Loucy (cell line): ENCODE data around the gene LARP4B.

Source experiments
- H2AFZ ChIP-seq: fragments of 200-600 bp; sonication (generic); 2 replicates; pipeline ENCODE4 v1.6.0; 2016; ENCODE audit warnings: antibody characterized with exemption, mild to moderate bottlenecking, low read length, moderate library complexity
- H3F3A ChIP-seq: fragments of 200-600 bp; 2 replicates; pipeline ENCODE4 v1.6.0; 2016; ENCODE audit warnings: antibody characterized with exemption, low read depth, mild to moderate bottlenecking
- H3K27me3 ChIP-seq: fragments of 200-600 bp; sonication (generic); 2 replicates; pipeline ENCODE4 v1.6.1; 2014; ENCODE audit warnings: low read length, mild to moderate bottlenecking; ENCODE audit not compliant: insufficient read depth, poor library complexity, severe bottlenecking
- H3K36me3 ChIP-seq: fragments of 200-600 bp; sonication (generic); 2 replicates; pipeline ENCODE4 v1.6.1; 2016; ENCODE audit warnings: low read length; ENCODE audit not compliant: insufficient read depth
- H3K4me1 ChIP-seq: fragments of 200-600 bp; sonication (generic); 2 replicates; pipeline ENCODE4 v1.5.1; 2014; ENCODE audit warnings: low read length, mild to moderate bottlenecking; ENCODE audit not compliant: insufficient read depth, poor library complexity, severe bottlenecking
- H3K4me2 ChIP-seq: fragments of 200-600 bp; sonication (generic); 2 replicates; pipeline ENCODE4 v1.6.0; 2014; ENCODE audit warnings: antibody characterized with exemption, low read length, low read depth, mild to moderate bottlenecking; ENCODE audit not compliant: poor library complexity, severe bottlenecking
- H3K4me3 ChIP-seq: fragments of 200-600 bp; sonication (generic); 2 replicates; pipeline ENCODE4 v1.5.1; 2014; ENCODE audit warnings: low read length, mild to moderate bottlenecking, mixed read lengths; ENCODE audit not compliant: poor library complexity, severe bottlenecking
- H3K79me2 ChIP-seq: fragments of 200-600 bp; sonication (generic); 2 replicates; pipeline ENCODE4 v1.6.1; 2014; ENCODE audit warnings: low read length; ENCODE audit not compliant: insufficient read depth
- H3K9ac ChIP-seq: fragments of 200-600 bp; sonication (generic); 2 replicates; pipeline ENCODE4 v1.6.0; 2014; ENCODE audit warnings: mild to moderate bottlenecking, low read depth, low read length, moderate library complexity; ENCODE audit not compliant: poor library complexity, severe bottlenecking
- H3K9me2 ChIP-seq: fragments of 200-600 bp; sonication (generic); replicated peaks from 2 replicates; pipeline ENCODE4 v1.6.1; 2016; ENCODE audit warnings: low read depth, low read length, mixed read lengths
- H3K9me3 ChIP-seq: fragments of 200-600 bp; sonication (generic); 2 replicates; pipeline ENCODE4 v1.6.1; 2014; ENCODE audit warnings: mild to moderate bottlenecking, antibody characterized with exemption, low read length, low read depth; ENCODE audit not compliant: insufficient read depth
- H4K20me1 ChIP-seq: fragments of 200-600 bp; sonication (generic); 2 replicates; pipeline ENCODE4 v1.6.0; 2014; ENCODE audit warnings: antibody characterized with exemption, low read length, mild to moderate bottlenecking; ENCODE audit not compliant: insufficient read depth, poor library complexity, severe bottlenecking
- CTCF ChIP-seq: fragments of 200-600 bp; sonication (generic); conservative IDR thresholded peaks from 2 replicates; pipeline ENCODE4 v1.5.1; 2014; ENCODE audit warnings: mild to moderate bottlenecking, antibody characterized with exemption, low read length
- EZH2phosphoT487 ChIP-seq: fragments of 200-600 bp; IDR thresholded peaks from 2 replicates; pipeline ENCODE4 v1.6.1; 2018; ENCODE audit warnings: antibody characterized with exemption, mild to moderate bottlenecking, moderate library complexity, borderline replicate concordance

LARP4B gene

GRCh38 chr10:867807-868206, 63.7 kb downstream of the LARP4B start:
- Histone ChIP-seq H3K4me3 (no peak overlapping the region), H3K36me3 (peaks cover 76% of the 10 kb centered on the region; the same call in 1 of the 2 replicates), H2AFZ (no peak overlapping the region), H3F3A (no peaks in the 10 kb centered on the region), H3K9me3 (no peaks in the 10 kb centered on the region), H3K79me2 (peaks cover 61% of the 10 kb centered on the region), H3K4me1 (no peaks in the 10 kb centered on the region), H3K4me2 (no peak overlapping the region), H3K9ac (no peak overlapping the region), H3K27me3 (no peaks in the 10 kb centered on the region), H4K20me1 (peaks cover 15% of the 10 kb centered on the region), H3K9me2 (no peaks in the 10 kb centered on the region)
- TF ChIP-seq CTCF (no peak), EZH2phosphoT487 (no peak)

GRCh38 chr10:866577-866941, 64.9 kb downstream of the LARP4B start:
- no peaks in the 10 kb centered on the region for H3K4me1 ChIP-seq
- peaks cover 76% of the 10 kb centered on the region; the same call in 1 of the 2 replicates for H3K36me3 ChIP-seq
- peaks cover 49% of the 10 kb centered on the region for H3K79me2 ChIP-seq
- no peak overlapping the region for H3K9ac ChIP-seq
- no peak overlapping the region for H2AFZ ChIP-seq
- no peak overlapping the region for H3K4me3 ChIP-seq
- no peaks in the 10 kb centered on the region for H3K27me3 ChIP-seq
- no peak overlapping the region for H3K4me2 ChIP-seq
- peaks cover 11% of the 10 kb centered on the region for H4K20me1 ChIP-seq
- H3F3A ChIP-seq: no peaks in the 10 kb centered on the region
- no peaks in the 10 kb centered on the region for H3K9me2 ChIP-seq
- H3K9me3 ChIP-seq: no peaks in the 10 kb centered on the region
- no peak for TF ChIP-seq CTCF

GRCh38 chr10:865924-866576, 65.5 kb downstream of the LARP4B start:
- H3K79me2 ChIP-seq: peaks cover 45% of the 10 kb centered on the region

More at GRCh38 chr10:865924-866576, 65.5 kb downstream of the LARP4B start:
- Histone ChIP-seq H3K4me1 (no peaks in the 10 kb centered on the region), H3K9ac (no peak overlapping the region), H4K20me1 (peaks cover 11% of the 10 kb centered on the region), H3K4me3 (no peak overlapping the region), H3K4me2 (no peak overlapping the region), H3F3A (no peaks in the 10 kb centered on the region), H3K27me3 (no peaks in the 10 kb centered on the region), H3K9me3 (no peaks in the 10 kb centered on the region), H3K36me3 (peaks cover 76% of the 10 kb centered on the region; the same call in 1 of the 2 replicates), H3K9me2 (no peaks in the 10 kb centered on the region), H2AFZ (no peak overlapping the region)
- no peak for TF ChIP-seq EZH2phosphoT487
- TF ChIP-seq CTCF: no peak
